ENCODE results near the gene TLR9. TPM values are rescaled to one million over a fixed set of nuclear protein-coding genes. Genes with fewer than 3 reads are reported as not detected.

TLR9 gene
- total RNA-seq, 1 donor from 2014 or later, result not detected

DNA sequence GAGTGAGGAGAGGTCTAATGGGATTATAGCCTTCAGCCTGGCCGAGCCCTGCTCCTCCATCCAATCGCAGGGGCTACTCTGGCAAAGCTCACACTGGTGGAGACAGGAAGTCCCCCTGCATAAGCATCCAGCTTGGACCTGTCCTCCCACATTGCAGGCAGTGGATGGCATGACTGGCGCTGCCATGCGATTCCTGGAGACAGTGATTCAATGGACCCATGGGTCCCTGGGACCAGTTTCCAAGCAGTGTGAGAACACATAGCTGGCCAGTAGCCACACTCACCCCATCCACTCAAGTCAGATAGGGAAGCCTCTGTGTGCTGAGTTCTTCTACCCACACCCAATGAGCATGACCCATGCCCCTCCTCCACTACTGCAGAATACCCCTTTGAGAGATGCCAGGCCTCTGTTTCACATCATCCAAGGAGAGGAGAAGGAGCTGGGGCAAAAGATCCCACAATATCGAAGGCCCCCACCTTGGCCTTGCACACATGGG lies 53.1 kb downstream of the TLR9 start:
- Histone ChIP-seq H3K4me3 (ENCODE audit: low read depth, low read length) (no peak overlapping the region), H3K27me3 (ENCODE audit: control insufficient read depth, insufficient read depth, low read length) (no peaks in the 10 kb centered on the region), H3K36me3 (ENCODE audit: control insufficient read depth, insufficient read depth, low read length) (no peaks in the 10 kb centered on the region)
- DNase-seq (ENCODE audit: low read depth), result no peak
- peak; percentile 7 for FAIRE-seq
- TF ChIP-seq, protein P1, sequence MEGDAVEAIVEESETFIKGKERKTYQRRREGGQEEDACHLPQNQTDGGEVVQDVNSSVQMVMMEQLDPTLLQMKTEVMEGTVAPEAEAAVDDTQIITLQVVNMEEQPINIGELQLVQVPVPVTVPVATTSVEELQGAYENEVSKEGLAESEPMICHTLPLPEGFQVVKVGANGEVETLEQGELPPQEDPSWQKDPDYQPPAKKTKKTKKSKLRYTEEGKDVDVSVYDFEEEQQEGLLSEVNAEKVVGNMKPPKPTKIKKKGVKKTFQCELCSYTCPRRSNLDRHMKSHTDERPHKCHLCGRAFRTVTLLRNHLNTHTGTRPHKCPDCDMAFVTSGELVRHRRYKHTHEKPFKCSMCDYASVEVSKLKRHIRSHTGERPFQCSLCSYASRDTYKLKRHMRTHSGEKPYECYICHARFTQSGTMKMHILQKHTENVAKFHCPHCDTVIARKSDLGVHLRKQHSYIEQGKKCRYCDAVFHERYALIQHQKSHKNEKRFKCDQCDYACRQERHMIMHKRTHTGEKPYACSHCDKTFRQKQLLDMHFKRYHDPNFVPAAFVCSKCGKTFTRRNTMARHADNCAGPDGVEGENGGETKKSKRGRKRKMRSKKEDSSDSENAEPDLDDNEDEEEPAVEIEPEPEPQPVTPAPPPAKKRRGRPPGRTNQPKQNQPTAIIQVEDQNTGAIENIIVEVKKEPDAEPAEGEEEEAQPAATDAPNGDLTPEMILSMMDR (IDR thresholded peaks at IDR 0.05; ENCODE audit: insufficient read depth, low read length, severe bottlenecking), result no peak

DNA sequence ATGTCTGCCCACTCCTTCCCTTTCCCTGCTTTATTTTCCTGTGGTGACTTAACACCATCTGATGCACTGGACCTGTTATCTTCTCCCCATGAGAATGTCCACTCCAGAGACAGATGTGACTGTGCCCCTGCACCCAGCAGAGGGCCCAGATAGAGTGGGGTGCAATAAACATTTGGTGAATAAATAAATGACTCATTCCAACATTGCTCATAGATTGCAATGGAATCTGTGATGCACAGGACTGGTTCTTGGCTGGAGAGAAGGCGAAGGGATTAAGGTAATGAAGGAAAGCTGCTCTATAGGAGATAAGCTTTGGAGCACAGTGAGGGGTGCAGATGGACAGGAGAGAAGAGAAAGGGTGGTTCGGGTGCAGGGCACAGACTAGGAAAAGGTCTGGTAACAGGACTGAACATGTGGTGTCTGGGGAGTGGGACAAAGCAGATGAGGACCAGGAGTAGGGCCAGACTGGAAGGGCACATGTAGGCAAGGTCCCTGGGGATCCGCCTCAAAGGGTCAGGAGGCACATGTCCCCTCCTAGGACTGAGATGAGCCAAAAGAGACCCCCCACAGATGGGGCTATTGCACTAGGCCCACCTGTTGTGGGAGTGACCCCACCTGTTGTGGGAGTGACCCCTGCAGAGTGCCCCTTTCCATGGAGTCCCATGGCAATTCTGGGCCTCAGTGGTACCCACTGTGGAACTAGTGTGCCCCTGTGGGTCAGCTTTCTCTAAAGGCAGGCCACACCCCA lies 53.8 kb downstream of the TLR9 start:
- Histone ChIP-seq H3K36me3 (ENCODE audit: control insufficient read depth, insufficient read depth, low read length) (no peaks in the 10 kb centered on the region), H3K4me3 (ENCODE audit: low read depth, low read length) (no peak overlapping the region), H3K27me3 (ENCODE audit: control insufficient read depth, insufficient read depth, low read length) (no peaks in the 10 kb centered on the region)
- DNase-seq (ENCODE audit: low read depth) (peak; percentile 75), FAIRE-seq (peak; percentile 36)
- TF ChIP-seq, protein P1 (IDR thresholded peaks at IDR 0.05; ENCODE audit: insufficient read depth, low read length, severe bottlenecking), result peak; percentile 31

Other genes with a start within 250 kb of the TLR9 start
- 69.2 and 81.3 TPM in 2 replicates for gene ACY1, start 242.1 kb downstream of the TLR9 start, total RNA-seq
- 1,196 and 1,940 TPM in 2 replicates for gene RPL29, start 229.8 kb downstream of the TLR9 start, total RNA-seq
- 38.2 and 42.4 TPM in 2 replicates for gene DUSP7, start 169.1 kb downstream of the TLR9 start, total RNA-seq
- 1.8 and 3.3 TPM in 2 replicates for gene POC1A, start 71.2 kb downstream of the TLR9 start, total RNA-seq
- gene ALAS1, start 27.5 kb downstream of the TLR9 start, total RNA-seq, result 32.1 and 66.7 TPM in 2 replicates
- 47.6 and 57.7 TPM in 2 replicates for gene TWF2, start 13.5 kb upstream of the TLR9 start, total RNA-seq
- 2.0 and 2.6 TPM in 2 replicates for gene PPM1M, start 20.1 kb upstream of the TLR9 start, total RNA-seq
- gene WDR82, start 53.0 kb upstream of the TLR9 start, total RNA-seq, result 61.3 and 67.7 TPM in 2 replicates
- gene GLYCTK, start 62.2 kb upstream of the TLR9 start, total RNA-seq, result 9.2 and 10.8 TPM in 2 replicates
- gene DNAH1, start 90.7 kb upstream of the TLR9 start, total RNA-seq, result 0.79 and 1.2 TPM in 2 replicates
- gene BAP1, start 184.4 kb upstream of the TLR9 start, total RNA-seq, result 54.2 and 70.0 TPM in 2 replicates
- gene PHF7, start 185.0 kb upstream of the TLR9 start, total RNA-seq, result 5.3 and 9.0 TPM in 2 replicates
- gene SEMA3G, start 219.5 kb upstream of the TLR9 start, total RNA-seq, result under 0.01 and 0.13 TPM in 2 replicates
- 0.26 and 1.2 TPM in 2 replicates for gene TNNC1, start 228.4 kb upstream of the TLR9 start, total RNA-seq
- 30.5 and 42.9 TPM in 2 replicates for gene NISCH, start 230.0 kb upstream of the TLR9 start, total RNA-seq

Measured in bronchial epithelial cell (primary cell).